ENCODE measurements around the gene PAK6. TPM values are rescaled to one million over a fixed set of nuclear protein-coding genes. Genes with fewer than 3 reads are reported as not detected.

The PAK6 gene
- total RNA-seq, 1 experiment from 2014 or later = 0.84 TPM

DNA sequence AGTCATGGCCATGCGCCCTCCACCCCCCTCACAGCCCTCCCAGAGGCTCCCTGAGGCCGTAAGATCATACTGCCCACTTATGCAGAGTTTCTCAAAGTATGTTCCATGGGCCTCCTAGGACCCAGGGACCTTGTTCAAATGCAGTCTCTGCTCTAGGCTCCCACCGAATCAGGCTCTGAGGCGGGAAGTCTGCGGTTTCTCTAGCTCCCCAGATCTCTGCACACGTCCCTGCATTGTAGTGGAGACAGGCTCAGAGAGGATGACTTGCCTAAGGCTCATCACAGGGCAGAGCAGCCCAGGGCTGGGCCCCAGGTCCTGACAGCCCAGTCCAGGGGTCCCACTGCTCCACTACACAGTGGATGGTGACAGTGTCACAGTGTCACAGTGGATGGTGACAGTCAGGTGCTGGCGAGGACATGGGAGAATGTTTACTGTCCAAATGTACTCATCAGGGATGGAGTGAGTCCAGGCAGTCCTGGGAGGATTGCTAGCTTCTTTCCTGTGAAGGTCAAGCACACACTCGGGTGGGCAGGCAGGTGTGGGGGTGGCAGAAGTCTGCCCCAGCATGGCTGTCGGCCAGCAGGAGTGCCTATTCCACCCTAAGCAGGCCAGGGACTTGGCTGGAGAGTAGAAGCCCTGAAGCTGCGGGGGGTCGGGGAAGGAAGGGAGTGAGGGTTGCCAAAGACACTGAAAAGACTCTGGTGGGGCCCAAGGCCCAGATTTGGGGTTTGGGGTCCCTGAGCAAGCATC is 31.6 kb downstream of the PAK6 start:
- Histone ChIP-seq H3K4me3 (ENCODE audit: low read depth, low read length, poor library complexity, severe bottlenecking) (no peak overlapping the region), H3K9me3 (ENCODE audit: low read depth, low read length, poor library complexity, severe bottlenecking) (no peaks in the 10 kb centered on the region), H3K27ac (ENCODE audit: low read depth, low read length, poor library complexity, severe bottlenecking) (no peak overlapping the region), H3K4me1 (ENCODE audit: insufficient read depth, low read length, poor library complexity, severe bottlenecking) (no peaks in the 10 kb centered on the region), H3K27me3 (replicated peaks; ENCODE audit: insufficient read depth, low read depth, low read length, poor library complexity) (no peaks in the 10 kb centered on the region), H3K36me3 (ENCODE audit: insufficient read depth, low read length, poor library complexity, severe bottlenecking) (no peaks in the 10 kb centered on the region)
- ChIA-PET POLR2A (ENCODE audit: low non-redundant PET) (no interaction called here), CTCF (interaction anchor here (1.2 to 1.3 kb wide), 2 partner anchors 9 to 14 kb away, joined by 3 to 5 read pairs; no protein-coding TSS in a partner anchor)
- intact Hi-C loops (cut with micrococcal nuclease; ENCODE audit: unreplicated experiment) = loop anchor here (10.0 kb wide), 3 partner anchors 386 to 1566 kb away; no protein-coding TSS in a partner anchor
- no peak for TF ChIP-seq EZH2 (IDR thresholded peaks at IDR 0.05; ENCODE audit: borderline replicate concordance, low read depth, low read length, poor library complexity, severe bottlenecking)
- TF ChIP-seq, protein P1, sequence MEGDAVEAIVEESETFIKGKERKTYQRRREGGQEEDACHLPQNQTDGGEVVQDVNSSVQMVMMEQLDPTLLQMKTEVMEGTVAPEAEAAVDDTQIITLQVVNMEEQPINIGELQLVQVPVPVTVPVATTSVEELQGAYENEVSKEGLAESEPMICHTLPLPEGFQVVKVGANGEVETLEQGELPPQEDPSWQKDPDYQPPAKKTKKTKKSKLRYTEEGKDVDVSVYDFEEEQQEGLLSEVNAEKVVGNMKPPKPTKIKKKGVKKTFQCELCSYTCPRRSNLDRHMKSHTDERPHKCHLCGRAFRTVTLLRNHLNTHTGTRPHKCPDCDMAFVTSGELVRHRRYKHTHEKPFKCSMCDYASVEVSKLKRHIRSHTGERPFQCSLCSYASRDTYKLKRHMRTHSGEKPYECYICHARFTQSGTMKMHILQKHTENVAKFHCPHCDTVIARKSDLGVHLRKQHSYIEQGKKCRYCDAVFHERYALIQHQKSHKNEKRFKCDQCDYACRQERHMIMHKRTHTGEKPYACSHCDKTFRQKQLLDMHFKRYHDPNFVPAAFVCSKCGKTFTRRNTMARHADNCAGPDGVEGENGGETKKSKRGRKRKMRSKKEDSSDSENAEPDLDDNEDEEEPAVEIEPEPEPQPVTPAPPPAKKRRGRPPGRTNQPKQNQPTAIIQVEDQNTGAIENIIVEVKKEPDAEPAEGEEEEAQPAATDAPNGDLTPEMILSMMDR (conservative IDR thresholded peaks at IDR 0.05; ENCODE audit: low read depth, low read length) = no peak
- DNase-seq (ENCODE audit: low spot score) = no peak
- no TSS peak for BruUV-seq (replicated peaks)

DNA sequence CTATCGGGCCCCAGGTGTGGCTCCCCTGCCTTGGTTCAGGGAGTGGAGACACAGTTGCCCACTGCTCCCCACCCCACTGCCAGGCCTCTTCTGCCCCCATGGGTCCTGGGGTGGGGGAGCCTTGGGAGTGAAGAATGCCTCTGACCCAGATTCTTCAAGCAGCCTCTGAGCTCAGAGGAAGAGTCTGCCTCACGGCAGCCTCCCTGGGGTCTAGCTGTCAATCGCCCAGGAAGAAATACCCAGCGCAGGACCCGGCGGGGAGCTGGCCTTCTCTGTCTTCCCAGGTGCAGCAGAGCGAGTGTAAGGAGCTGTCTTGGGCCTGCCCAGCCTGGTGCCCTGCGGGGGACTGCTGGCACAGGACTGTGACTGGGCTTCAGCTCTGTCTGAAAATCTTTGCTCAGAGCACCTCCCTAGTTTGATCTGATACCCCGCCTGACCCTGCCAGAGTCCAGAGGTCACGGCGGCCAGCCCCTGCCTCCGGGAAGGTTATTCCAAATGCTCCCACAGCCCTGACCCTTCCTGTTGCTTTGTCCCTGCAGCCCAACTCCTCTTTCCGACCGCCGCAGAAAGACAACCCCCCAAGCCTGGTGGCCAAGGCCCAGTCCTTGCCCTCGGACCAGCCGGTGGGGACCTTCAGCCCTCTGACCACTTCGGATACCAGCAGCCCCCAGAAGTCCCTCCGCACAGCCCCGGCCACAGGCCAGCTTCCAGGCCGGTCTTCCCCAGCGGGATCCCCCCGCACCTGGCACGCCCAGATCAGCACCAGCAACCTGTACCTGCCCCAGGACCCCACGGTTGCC is 33.0 kb downstream of the PAK6 start:
- H3K4me1 ChIP-seq (ENCODE audit: insufficient read depth, low read length, poor library complexity, severe bottlenecking) = no peaks in the 10 kb centered on the region
- ChIA-PET POLR2A (ENCODE audit: low non-redundant PET) (no interaction called here), CTCF (interaction anchor here (1.2 to 3.0 kb wide), 2 partner anchors 54 to 227 kb away, joined by 4 to 25 read pairs; no protein-coding TSS in a partner anchor)
- no peak overlapping the region for H3K27ac ChIP-seq (ENCODE audit: low read depth, low read length, poor library complexity, severe bottlenecking)
- no peak for DNase-seq (ENCODE audit: low spot score)
- no peaks in the 10 kb centered on the region for H3K27me3 ChIP-seq (replicated peaks; ENCODE audit: insufficient read depth, low read depth, low read length, poor library complexity)
- H3K4me3 ChIP-seq (ENCODE audit: low read depth, low read length, poor library complexity, severe bottlenecking) = no peak overlapping the region
- no TSS peak for BruUV-seq (replicated peaks)
- H3K9me3 ChIP-seq (ENCODE audit: low read depth, low read length, poor library complexity, severe bottlenecking) = no peaks in the 10 kb centered on the region
- H3K36me3 ChIP-seq (ENCODE audit: insufficient read depth, low read length, poor library complexity, severe bottlenecking) = no peaks in the 10 kb centered on the region
- intact Hi-C loops (cut with micrococcal nuclease; ENCODE audit: unreplicated experiment) = loop anchor here (10.0 kb wide), 3 partner anchors 387 to 1567 kb away; no protein-coding TSS in a partner anchor
- TF ChIP-seq, protein P1 (conservative IDR thresholded peaks at IDR 0.05; ENCODE audit: low read depth, low read length) = no peak
- no peak for TF ChIP-seq EZH2 (IDR thresholded peaks at IDR 0.05; ENCODE audit: borderline replicate concordance, low read depth, low read length, poor library complexity, severe bottlenecking)

DNA sequence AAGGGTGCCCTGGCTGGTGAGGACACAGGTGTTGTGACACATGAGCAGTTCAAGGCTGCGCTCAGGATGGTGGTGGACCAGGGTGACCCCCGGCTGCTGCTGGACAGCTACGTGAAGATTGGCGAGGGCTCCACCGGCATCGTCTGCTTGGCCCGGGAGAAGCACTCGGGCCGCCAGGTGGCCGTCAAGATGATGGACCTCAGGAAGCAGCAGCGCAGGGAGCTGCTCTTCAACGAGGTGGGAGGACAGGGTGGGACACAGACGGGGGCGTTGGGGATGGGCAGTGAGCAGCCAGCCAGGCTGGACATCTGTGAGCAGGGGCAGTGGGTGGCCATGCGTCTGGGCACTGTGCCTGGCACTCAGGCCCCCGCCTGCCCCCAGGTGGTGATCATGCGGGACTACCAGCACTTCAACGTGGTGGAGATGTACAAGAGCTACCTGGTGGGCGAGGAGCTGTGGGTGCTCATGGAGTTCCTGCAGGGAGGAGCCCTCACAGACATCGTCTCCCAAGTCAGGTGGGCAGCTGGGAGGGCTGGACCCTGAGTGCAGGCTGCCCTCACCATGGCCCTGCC is 33.7 kb downstream of the PAK6 start:
- H3K4me1 ChIP-seq (ENCODE audit: insufficient read depth, low read length, poor library complexity, severe bottlenecking) = peaks cover 6% of the 10 kb centered on the region
- BruUV-seq (replicated peaks) = no TSS peak
- CTCF ChIA-PET = interaction anchor here (1.2 to 3.0 kb wide), 3 partner anchors 11 to 227 kb away, joined by 3 to 25 read pairs (median 4); partner anchors contain the start of gene ANKRD63
- H3K27ac ChIP-seq (ENCODE audit: low read depth, low read length, poor library complexity, severe bottlenecking) = no peak overlapping the region
- intact Hi-C loops (cut with micrococcal nuclease; ENCODE audit: unreplicated experiment) = loop anchor here (10.0 kb wide), 3 partner anchors 388 to 1568 kb away; no protein-coding TSS in a partner anchor
- no peaks in the 10 kb centered on the region for H3K27me3 ChIP-seq (replicated peaks; ENCODE audit: insufficient read depth, low read depth, low read length, poor library complexity)
- no peaks in the 10 kb centered on the region for H3K9me3 ChIP-seq (ENCODE audit: low read depth, low read length, poor library complexity, severe bottlenecking)
- no peak for DNase-seq (ENCODE audit: low spot score)
- no peaks in the 10 kb centered on the region for H3K36me3 ChIP-seq (ENCODE audit: insufficient read depth, low read length, poor library complexity, severe bottlenecking)
- H3K4me3 ChIP-seq (ENCODE audit: low read depth, low read length, poor library complexity, severe bottlenecking) = no peak overlapping the region
- TF ChIP-seq EZH2 (IDR thresholded peaks at IDR 0.05; ENCODE audit: borderline replicate concordance, low read depth, low read length, poor library complexity, severe bottlenecking) = no peak
- TF ChIP-seq, protein P1 (conservative IDR thresholded peaks at IDR 0.05; ENCODE audit: low read depth, low read length) = 0 out of 2 replicates have a peak, but pooled peaks have one; percentile 22
- POLR2A ChIA-PET (ENCODE audit: low non-redundant PET) = interaction anchor here (0.7 kb wide), 1 partner anchor 225 kb away, joined by 5 read pairs; no protein-coding TSS in a partner anchor
